Ishikawa (cell line): Measurements from ENCODE around the gene RAPGEF3.

Source experiments
- CEBPB ChIP-seq: IDR thresholded peaks from 2 replicates; pipeline ENCODE4 v1.6.1; 2012
- CREB1 ChIP-seq: IDR thresholded peaks from 2 replicates; pipeline ENCODE4 v1.6.1; 2012; ENCODE audit warnings: low read depth
- EP300 ChIP-seq: IDR thresholded peaks from 2 replicates; pipeline ENCODE4 v1.6.1; 2012; ENCODE audit warnings: borderline replicate concordance
- USF1 ChIP-seq: IDR thresholded peaks from 2 replicates; pipeline ENCODE4 v1.6.1; 2012

GRCh38 chr12:47793015-47793681 is 34.5 kb upstream of the RAPGEF3 start:
- TF ChIP-seq CREB1 (no peak), USF1 (no peak), EP300 (no peak), CEBPB (no peak)
